A549 (cell line): Measurements from ENCODE around the gene TMEM87B. TPM values are rescaled to one million over a fixed set of nuclear protein-coding genes. Genes with fewer than 3 reads are reported as not detected.

Source experiments
- ATAC-seq, 2 experiments: fragments of 200-7000 bp in 1 of 2; fragments of >200 bp in 1 of 2; cut with Nextera tagmentation in 1 of 2; cut with Tn5 transposase in 1 of 2; 3 replicates each; pipeline versions ENCODE4 v1.8.0 to v1.9.1; 2018 to 2020; ENCODE audit warnings: mild to moderate bottlenecking in 1 of 2, moderate library complexity in 1 of 2
- CTCF ChIA-PET: fragments of 300-600 bp; sonication (Branson Sonifier 250); formaldehyde crosslinking; extraction: SDS; loops from one replicate; lab custom pipeline; 2021; ENCODE audit warnings: antibody characterized with exemption, inconsistent platforms; lab: Yijun Ruan, JAX
- POLR2A ChIA-PET: fragments of 350-600 bp; formaldehyde crosslinking; extraction: SDS; loops from one replicate; lab custom pipeline; 2021; ENCODE audit warnings: antibody characterized with exemption, inconsistent platforms; lab: Yijun Ruan, JAX
- DNase-seq, 2 experiments: peaks; one replicate each; pipeline versions ENCODE4 v3.0.0 to v3.0.0-alpha.2; 2011 to 2016; ENCODE audit warnings: low read depth in 1 of 2, low spot score in 1 of 2
- FAIRE-seq: peaks from 2 replicates; lab custom pipeline; 2011; peaks lifted over from hg19 to GRCh38; lab: Jason Lieb, UNC
- H3K27ac ChIP-seq, 2 experiments: fragments of >200 bp; sonication (Bioruptor Twin); formaldehyde crosslinking; 3 replicates each; pipeline ENCODE4 v1.5.1; 2016 to 2017
- H3K4me1 ChIP-seq: fragments of >200 bp; sonication (Bioruptor Twin); formaldehyde crosslinking; 3 replicates; pipeline ENCODE4 v1.6.1; 2016
- H3K4me2 ChIP-seq: fragments of >200 bp; sonication (Bioruptor Twin); formaldehyde crosslinking; 3 replicates; pipeline ENCODE4 v1.6.1; 2016
- H3K4me3 ChIP-seq: fragments of >200 bp; sonication (Bioruptor Twin); formaldehyde crosslinking; 3 replicates; pipeline ENCODE4 v1.5.1; 2016
- H3K9me3 ChIP-seq: fragments of >200 bp; sonication (Bioruptor Twin); formaldehyde crosslinking; 3 replicates; pipeline ENCODE4 v1.6.1; 2016
- CBX2 ChIP-seq: fragments of 200-600 bp; sonication (generic); IDR thresholded peaks from 2 replicates; pipeline ENCODE4 v1.6.1; 2016; ENCODE audit warnings: low read depth, mild to moderate bottlenecking, borderline replicate concordance
- CBX8 ChIP-seq: fragments of 200-600 bp; sonication (generic); IDR thresholded peaks from 2 replicates; pipeline ENCODE4 v1.6.1; 2016
- CHD2 ChIP-seq: fragments of 150-350 bp; IDR thresholded peaks from 2 replicates; pipeline ENCODE4 v1.6.1; 2014; ENCODE audit warnings: low read length; ENCODE audit not compliant: partially characterized antibody
- FOSL2 ChIP-seq, 2 experiments: fragments of 450-650 bp in 1 of 2; fragments of >200 bp in 1 of 2; sonication (Bioruptor Twin) in 1 of 2; formaldehyde crosslinking; IDR thresholded peaks; 2 replicates each; pipeline versions ENCODE4 v1.5.0 to v1.6.1; 2016 to 2020; ENCODE audit warnings: mild to moderate bottlenecking in 1 of 2, moderate library complexity in 1 of 2
- HDAC2 ChIP-seq: fragments of 200-600 bp; sonication (generic); IDR thresholded peaks from 2 replicates; pipeline ENCODE4 v1.6.1; 2016
- HES2 ChIP-seq: fragments of >200 bp; sonication (Bioruptor Twin); formaldehyde crosslinking; IDR thresholded peaks from 2 replicates; pipeline ENCODE4 v1.6.1; 2016
- HEYL ChIP-seq: fragments of 250-450 bp; sonication (Bioruptor Pico); IDR thresholded peaks from 2 replicates; pipeline ENCODE4 v1.8.0; 2021; ENCODE audit warnings: mild to moderate bottlenecking, moderate library complexity
- HOXB13 ChIP-seq: fragments of 250-450 bp; sonication (Bioruptor Pico); IDR thresholded peaks from 2 replicates; pipeline ENCODE4 v1.5.0; 2020; ENCODE audit warnings: low read depth, mild to moderate bottlenecking, moderate library complexity
- HOXB5 ChIP-seq: fragments of 250-450 bp; sonication (Bioruptor Pico); IDR thresholded peaks from 2 replicates; pipeline ENCODE4 v1.5.0; 2020; ENCODE audit warnings: mild to moderate bottlenecking, moderate library complexity
- JUNB ChIP-seq: fragments of >200 bp; sonication (Bioruptor Twin); formaldehyde crosslinking; IDR thresholded peaks from 2 replicates; pipeline ENCODE4 v1.6.1; 2016
- MAZ ChIP-seq: fragments of 150-350 bp; IDR thresholded peaks from 2 replicates; pipeline ENCODE4 v1.6.1; 2014; ENCODE audit warnings: antibody characterized with exemption, low read depth, low read length, borderline replicate concordance
- MYC ChIP-seq: IDR thresholded peaks from 2 replicates; pipeline ENCODE4 v1.6.1; 2012; ENCODE audit warnings: mild to moderate bottlenecking, inconsistent platforms, low read length, improper control_type of control experiment, borderline replicate concordance
- PHF8 ChIP-seq: fragments of 200-600 bp; sonication (generic); IDR thresholded peaks from 2 replicates; pipeline ENCODE4 v1.6.1; 2016; ENCODE audit warnings: low read depth, mild to moderate bottlenecking, antibody characterized with exemption, moderate library complexity, borderline replicate concordance
- SMC3 ChIP-seq: fragments of >200 bp; sonication (Bioruptor Twin); formaldehyde crosslinking; IDR thresholded peaks from 3 replicates; pipeline ENCODE4 v1.6.1; 2018; ENCODE audit warnings: inconsistent platforms
- SREBF2 ChIP-seq: fragments of 450-650 bp; IDR thresholded peaks from 2 replicates; pipeline ENCODE4 v1.6.1; 2014; ENCODE audit warnings: mild to moderate bottlenecking, moderate library complexity
- USF2 ChIP-seq: fragments of 450-650 bp; IDR thresholded peaks from 2 replicates; pipeline ENCODE4 v1.6.1; 2014; ENCODE audit warnings: antibody characterized with exemption
- ZSCAN20 ChIP-seq: fragments of 250-450 bp; sonication (Bioruptor Pico); IDR thresholded peaks from 2 replicates; pipeline ENCODE4 v1.8.0; 2022; ENCODE audit warnings: mild to moderate bottlenecking, moderate library complexity
- WGBS: methylation state at CpG from one replicate; pipeline ENCODE4 v1.1.6; 2017; ENCODE audit errors: missing lambda C conversion rate; 5-methylcytosine and 5-hydroxymethylcytosine counted together
- polyA plus RNA-seq, 4 experiments: library from polyadenylated mRNA; depleted of rRNA in 3 of 4; stranded (reverse); fragments of >200 nt; fragmentation: RNase III in 1 of 4; extraction: RNeasy Plus Mini Kit Qiagen cat#74134 plus additional on column Dnase treatment in 1 of 4; gene quantifications; 2 replicates in 3 of 4; 3 replicates in 1 of 4; pipeline ENCODE4 v1.2.3, GENCODE V29; 2011 to 2017

TMEM87B gene
- polyA plus RNA-seq, 2 of the 4 experiments (the other 2 are of a cell fraction), result 12.3 to 27.0 TPM

GRCh38 chr2:112089375-112089774 lies 34.3 kb downstream of the TMEM87B start:
- WGBS, result 91% methylated on average over 5 of the region's 5 CpGs

GRCh38 chr2:112092286-112093041 lies 37.4 kb downstream of the TMEM87B start:
- POLR2A ChIA-PET, result no interaction called here
- H3K27ac ChIP-seq, result no peak overlapping the region
- no peak overlapping the region for H3K4me2 ChIP-seq

More at GRCh38 chr2:112089375-112089774, 34.3 kb downstream of the TMEM87B start:
- ATAC-seq (no peak), FAIRE-seq (no peak), DNase-seq (no peak)
- ChIA-PET POLR2A (no interaction called here), CTCF (interaction anchor here (0.9 to 1.0 kb wide), 2 partner anchors 19 to 43 kb away, joined by 3 read pairs; no protein-coding TSS in a partner anchor)
- no peak overlapping the region for H3K27ac ChIP-seq
- no peak overlapping the region for H3K4me2 ChIP-seq
- no peaks in the 10 kb centered on the region for H3K9me3 ChIP-seq
- TF ChIP-seq SREBF2 (no peak), JUNB (no peak), HDAC2 (no peak), SMC3 (no peak), CBX8 (no peak), USF2 (no peak), MYC (no peak)
- no peaks in the 10 kb centered on the region for H3K4me1 ChIP-seq
- no peak overlapping the region for H3K4me3 ChIP-seq

GRCh38 chr2:112093216-112093615 lies 38.1 kb downstream of the TMEM87B start:
- no peak for DNase-seq
- FAIRE-seq, result no peak
- H3K9me3 ChIP-seq, result no peaks in the 10 kb centered on the region
- no peak overlapping the region for H3K27ac ChIP-seq
- TF ChIP-seq SREBF2 (no peak), MYC (no peak), HES2 (no peak), CHD2 (no peak), HEYL (CRISPR knock-in tag) (no peak), HOXB5 (CRISPR knock-in tag) (no peak), MAZ (no peak), FOSL2 (IDR thresholded peaks at IDR 0.05) (no peak), FOSL2 (CRISPR knock-in tag; IDR thresholded peaks at IDR 0.05) (no peak), PHF8 (no peak), HOXB13 (CRISPR knock-in tag) (no peak), CBX2 (no peak), ZSCAN20 (CRISPR knock-in tag) (no peak), JUNB (no peak), USF2 (no peak)
- CTCF ChIA-PET, result no interaction called here
- H3K4me3 ChIP-seq, result no peak overlapping the region
- no peak overlapping the region for H3K4me2 ChIP-seq
- no peak for ATAC-seq
- H3K4me1 ChIP-seq, result no peaks in the 10 kb centered on the region
- 70% methylated on average over 1 of the region's 1 CpG for WGBS
- POLR2A ChIA-PET, result no interaction called here

More at GRCh38 chr2:112092286-112093041, 37.4 kb downstream of the TMEM87B start:
- WGBS, result 78% methylated on average over 6 of the region's 6 CpGs
- no peak for TF ChIP-seq HDAC2
- TF ChIP-seq, all 56 proteins: peak for 0
- FAIRE-seq (no peak), ATAC-seq (no peak; a peak in 1 of 6 replicates), DNase-seq (no peak)
- H3K9me3 ChIP-seq, result no peaks in the 10 kb centered on the region
- no peak overlapping the region for H3K4me3 ChIP-seq
- CTCF ChIA-PET, result interaction anchor here (0.5 kb wide), 1 partner anchor 225 kb away, joined by 5 read pairs; no protein-coding TSS in a partner anchor
- H3K4me1 ChIP-seq, result no peaks in the 10 kb centered on the region
